GM21528 (cell line): ENCODE results near the gene IGFLR1.
"Not testable (repeated sequence)": the region's sequence is repeated elsewhere in the genome, so short reads cannot be mapped to it uniquely, and the experiment has no call there.

ENCODE experiments used
- ATAC-seq: cut with Tn5 transposase; IDR thresholded peaks from one replicate; pipeline ENCODE4 v1.9.1; 2021; ENCODE audit warnings: mild to moderate bottlenecking, moderate library complexity; ENCODE audit not compliant: unreplicated experiment, low FRiP score

The IGFLR1 gene

GRCh38 chr19:35727053-35727955 lies 14.9 kb downstream of the IGFLR1 start:
- no peak for ATAC-seq

DNA sequence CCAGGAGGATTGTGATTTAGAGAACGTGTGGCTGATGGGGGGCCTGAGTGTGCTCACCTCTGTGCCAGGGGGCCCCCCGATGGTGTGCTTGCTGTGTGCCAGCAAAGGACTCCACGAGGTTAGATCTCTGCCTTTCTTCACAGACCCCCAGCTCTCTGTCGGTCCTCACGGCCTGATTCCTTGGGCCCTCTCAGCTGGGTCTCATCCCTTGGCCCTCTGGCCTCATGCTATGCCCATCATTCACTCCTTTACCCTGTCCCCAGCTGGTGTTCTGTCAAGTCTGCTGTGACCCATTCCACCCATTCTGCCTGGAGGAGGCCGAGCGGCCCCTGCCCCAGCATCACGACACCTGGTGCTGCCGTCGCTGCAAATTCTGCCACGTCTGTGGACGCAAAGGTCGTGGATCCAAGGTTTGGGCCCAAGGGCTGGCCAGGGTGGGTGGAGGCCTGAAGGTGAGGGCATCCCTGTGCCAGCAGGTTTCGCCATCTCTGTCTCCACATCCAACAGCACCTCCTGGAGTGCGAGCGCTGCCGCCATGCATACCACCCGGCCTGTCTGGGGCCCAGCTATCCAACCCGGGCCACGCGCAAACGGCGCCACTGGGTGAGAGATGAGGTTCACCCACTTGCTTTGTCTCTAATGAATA lies 16.9 kb downstream of the IGFLR1 start:
- no peak for ATAC-seq

DNA sequence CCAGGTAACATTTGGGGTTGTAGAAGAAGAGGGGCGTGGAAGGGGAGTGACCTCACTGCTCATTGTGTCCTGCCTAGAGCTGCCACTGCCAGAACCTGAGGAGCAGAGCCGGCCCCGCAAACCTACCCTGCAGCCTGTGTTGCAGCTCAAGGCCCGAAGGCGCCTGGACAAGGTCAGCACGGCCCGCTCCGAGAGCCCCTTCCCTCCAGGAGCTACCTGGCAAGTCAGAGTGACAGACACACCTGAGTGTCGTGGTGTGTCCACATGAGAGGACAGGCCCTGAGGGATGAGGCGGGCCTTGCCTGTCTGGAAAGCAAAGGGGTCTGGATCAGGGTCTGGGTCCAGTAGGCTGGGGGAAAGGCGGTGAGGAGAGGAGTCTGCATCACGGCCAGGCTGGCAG lies 17.7 kb downstream of the IGFLR1 start:
- ATAC-seq = no peak

- not testable (repeated sequence) for ATAC-seq
Measured at GRCh38 chr19:35724132-35724531, 18.1 kb downstream of the IGFLR1 start.

DNA sequence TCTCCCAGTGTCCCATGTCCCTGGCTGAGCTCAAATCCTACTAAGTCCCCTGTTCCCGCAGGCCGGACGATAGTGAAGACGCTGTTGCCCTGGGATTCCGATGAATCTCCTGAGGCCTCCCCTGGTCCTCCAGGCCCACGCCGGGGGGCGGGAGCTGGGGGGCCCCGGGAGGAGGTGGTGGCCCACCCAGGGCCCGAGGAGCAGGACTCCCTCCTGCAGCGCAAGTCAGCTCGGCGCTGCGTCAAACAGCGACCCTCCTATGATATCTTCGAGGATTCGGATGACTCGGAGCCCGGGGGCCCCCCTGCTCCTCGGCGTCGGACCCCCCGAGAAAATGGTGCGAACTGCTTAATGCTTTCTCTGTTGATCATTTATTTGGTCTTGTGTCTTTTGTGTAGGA lies 18.6 kb downstream of the IGFLR1 start:
- ATAC-seq = no peak

DNA sequence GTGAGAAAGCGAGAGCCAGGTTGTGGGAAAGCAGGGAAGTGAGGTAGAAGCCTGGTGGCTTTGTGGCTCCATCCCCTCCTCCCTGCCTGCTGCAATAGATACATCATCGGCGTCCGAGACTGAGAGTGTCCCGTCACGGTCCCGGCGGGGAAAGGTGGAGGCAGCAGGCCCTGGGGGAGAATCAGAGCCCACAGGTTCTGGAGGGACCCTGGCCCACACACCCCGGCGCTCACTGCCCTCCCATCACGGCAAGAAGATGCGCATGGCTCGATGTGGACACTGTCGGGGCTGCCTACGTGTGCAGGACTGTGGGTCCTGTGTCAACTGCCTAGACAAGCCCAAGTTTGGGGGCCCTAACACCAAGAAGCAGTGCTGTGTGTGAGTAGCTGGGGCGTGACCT lies 19.4 kb downstream of the IGFLR1 start:
- no peak for ATAC-seq

- no peak for ATAC-seq
Measured at GRCh38 chr19:35722461-35722860, 19.8 kb downstream of the IGFLR1 start.

- ATAC-seq = no peak
Measured at GRCh38 chr19:35721374-35721773, 20.9 kb downstream of the IGFLR1 start.

GRCh38 chr19:35720648-35721047 lies 21.6 kb downstream of the IGFLR1 start:
- ATAC-seq = no peak

DNA sequence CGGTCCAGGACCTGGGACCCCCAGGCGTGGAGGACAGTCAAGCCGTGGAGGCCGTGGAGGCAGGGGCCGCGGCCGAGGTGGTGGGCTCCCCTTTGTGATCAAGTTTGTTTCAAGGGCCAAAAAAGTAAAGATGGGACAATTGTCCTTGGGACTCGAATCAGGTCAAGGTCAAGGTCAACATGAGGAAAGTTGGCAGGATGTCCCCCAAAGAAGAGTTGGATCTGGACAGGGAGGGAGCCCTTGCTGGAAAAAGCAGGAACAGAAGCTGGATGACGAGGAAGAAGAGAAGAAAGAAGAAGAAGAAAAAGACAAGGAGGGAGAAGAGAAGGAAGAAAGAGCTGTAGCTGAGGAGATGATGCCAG lies 22.1 kb downstream of the IGFLR1 start:
- no peak for ATAC-seq

DNA sequence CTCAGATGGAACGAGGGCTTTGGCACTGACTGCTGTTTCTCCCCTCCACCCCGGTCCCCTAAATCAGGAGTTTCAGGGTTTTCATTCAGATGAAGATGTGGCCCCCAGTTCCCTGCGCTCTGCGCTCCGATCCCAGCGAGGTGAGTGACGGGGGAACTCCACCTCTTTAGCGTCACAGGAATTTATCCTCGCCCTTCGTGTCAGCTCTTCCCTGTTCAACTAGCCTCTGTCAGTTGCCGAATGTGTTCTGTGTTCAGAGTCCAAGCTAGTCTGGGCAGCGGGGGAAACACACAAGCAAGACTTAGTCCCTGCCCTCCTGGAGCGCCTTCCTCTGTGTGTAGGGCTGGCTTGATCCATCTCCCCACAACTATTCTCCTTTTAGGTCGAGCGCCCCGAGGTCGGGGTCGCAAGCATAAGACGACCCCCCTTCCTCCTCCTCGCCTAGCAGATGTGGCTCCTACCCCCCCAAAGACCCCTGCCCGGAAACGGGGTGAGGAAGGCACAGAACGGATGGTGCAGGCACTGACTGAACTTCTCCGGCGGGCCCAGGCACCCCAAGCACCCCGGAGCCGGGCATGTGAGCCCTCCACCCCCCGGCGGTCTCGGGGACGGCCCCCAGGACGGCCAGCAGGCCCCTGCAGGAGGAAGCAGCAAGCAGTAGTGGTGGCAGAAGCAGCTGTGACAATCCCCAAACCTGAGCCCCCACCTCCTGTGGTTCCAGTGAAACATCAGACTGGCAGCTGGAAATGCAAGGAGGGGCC lies 22.7 kb downstream of the IGFLR1 start:
- no peak for ATAC-seq

DNA sequence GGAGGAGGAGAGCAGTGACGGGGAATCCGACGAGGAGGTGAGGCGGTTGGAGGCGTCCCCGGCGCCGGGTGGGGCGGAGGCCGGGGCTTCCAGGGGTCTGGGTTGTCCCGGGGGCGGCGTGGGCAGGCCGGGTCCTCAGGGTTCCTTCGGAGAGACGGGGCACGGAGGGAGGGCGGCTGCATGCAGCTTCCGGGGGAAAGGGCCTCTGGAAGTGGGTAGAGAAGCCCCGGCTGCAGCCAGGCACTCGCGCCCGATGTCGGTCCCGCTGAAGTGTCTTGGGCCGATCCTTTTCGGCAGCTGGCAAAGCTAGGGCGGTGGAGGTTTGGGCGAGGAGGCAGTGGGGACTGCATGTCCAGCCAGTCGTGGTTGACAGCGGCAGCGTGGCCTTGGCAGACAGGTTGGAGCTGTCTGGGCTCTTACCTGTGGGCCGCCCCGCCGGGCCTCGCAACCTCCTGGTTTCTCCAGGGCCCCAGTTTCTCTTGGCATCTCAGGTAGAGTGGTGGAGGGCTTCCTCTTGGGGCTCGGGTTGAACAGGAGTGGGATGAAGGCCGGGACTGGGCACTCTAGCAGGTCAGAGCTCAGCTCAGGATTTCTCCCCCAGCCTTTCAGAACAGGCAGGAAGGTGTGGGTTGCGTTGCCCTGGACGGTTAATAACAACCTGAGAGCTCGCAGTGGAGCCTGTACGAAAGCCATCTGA lies 23.8 kb downstream of the IGFLR1 start:
- peak; percentile 3 for ATAC-seq

DNA sequence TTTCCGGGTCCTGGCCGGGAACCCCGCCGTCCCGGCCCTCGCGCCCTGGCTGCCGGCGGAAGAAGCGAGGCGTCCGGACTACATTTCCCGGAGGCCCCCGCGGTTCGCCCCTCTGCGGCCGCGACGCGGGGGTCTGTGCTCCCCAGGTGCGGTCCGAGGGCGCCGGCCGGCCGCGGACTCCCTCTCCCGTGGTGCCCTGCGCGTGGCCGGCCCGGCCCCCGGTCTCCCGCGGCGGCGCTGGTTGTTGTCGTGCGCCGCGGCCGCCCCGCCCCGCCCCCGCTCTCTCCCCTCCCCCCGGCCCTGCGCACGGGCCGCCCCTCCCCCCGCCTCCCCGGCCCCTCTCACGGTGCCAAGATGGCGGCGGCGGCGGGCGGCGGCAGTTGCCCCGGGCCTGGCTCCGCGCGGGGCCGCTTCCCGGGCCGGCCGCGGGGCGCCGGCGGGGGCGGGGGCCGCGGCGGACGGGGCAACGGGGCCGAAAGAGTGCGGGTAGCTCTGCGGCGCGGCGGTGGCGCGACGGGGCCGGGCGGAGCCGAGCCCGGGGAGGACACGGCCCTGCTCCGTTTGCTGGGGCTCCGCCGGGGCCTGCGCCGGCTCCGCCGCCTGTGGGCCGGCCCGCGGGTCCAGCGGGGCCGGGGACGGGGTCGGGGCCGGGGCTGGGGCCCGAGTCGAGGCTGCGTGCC lies 24.4 kb downstream of the IGFLR1 start, which contains the start of gene KMT2B:
Gene KMT2B (plus strand): TSS at position 339 of the 680 bp plus-strand sequence. CDS start 16 bp downstream, at position 355.
- peak; percentile 1 for ATAC-seq

DNA sequence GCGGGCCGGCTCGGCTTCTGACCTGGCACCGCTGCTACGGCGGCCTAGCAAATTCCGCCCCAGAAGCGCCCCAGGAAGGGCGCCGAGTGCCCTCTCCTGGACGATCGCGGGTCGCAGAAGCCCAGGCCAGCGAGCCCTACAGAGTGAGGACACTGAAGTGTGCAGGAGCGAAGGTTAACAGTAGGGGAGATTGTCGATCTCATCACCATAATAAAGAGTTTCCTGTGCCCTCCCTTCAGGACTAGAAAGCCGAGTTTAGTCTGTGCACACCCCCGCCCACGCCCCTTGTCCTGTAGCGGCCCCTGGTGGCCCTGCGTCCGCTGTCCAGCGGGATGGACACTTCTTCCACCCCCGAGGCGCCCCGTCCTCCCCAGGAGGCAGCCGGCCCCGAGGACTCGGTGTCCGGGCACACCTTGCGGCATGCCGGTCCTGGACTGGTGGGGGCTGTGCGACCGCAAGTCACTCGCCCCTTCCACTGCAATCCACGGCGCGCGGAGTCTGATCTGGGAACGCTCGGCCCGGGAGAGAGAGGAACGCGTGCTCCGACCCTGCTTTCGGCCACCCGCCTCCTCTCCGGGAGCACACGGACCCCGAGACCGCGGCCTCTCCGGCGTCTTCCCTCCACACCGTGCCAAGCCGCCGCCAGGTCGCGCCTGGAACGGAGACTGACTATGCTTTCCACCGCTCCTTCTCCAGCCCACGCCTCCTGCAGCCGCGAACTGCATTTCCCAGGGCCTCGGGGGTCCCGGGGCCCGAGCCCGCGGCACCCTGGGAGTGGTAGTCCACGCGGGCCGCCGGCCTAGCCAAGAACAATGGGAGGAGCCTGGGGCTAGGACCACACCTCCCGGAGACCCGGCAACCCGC lies 25.2 kb downstream of the IGFLR1 start:
- peak; percentile 60 for ATAC-seq

DNA sequence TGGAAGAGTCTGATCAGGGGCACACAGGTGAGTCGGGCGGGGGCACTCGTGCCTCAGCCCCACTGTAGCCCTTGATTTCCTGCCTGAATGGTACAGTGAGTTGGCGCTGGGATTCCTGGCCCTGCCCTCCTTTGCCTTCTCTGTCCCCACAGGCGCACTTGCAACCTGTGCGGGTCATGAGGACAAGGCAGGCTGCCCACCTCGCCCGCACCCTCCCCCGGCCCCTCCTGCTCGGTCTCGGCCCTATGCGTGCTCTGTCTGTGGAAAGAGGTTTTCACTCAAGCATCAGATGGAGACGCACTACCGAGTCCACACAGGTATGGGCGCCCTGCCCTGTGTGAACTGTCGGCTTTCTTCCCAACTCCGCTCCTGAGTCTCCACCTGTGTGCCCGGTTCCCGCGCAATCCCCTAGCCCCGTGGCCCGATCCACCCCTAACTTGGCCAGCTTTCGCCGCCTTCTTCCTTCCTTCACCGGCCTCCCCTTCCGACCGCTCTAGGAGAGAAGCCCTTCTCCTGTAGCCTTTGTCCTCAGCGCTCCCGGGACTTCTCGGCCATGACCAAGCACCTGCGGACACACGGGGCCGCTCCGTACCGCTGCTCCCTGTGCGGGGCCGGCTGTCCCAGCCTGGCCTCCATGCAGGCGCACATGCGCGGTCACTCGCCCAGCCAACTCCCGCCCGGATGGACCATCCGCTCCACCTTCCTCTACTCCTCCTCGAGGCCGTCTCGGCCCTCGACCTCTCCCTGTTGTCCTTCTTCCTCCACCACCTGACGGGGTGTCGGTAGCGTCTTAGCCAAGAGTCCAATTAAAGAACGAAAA lies 26.1 kb downstream of the IGFLR1 start:
- no peak for ATAC-seq

GRCh38 chr19:35715355-35715809 lies 26.9 kb downstream of the IGFLR1 start:
- ATAC-seq = no peak

- ATAC-seq = no peak
Measured at GRCh38 chr19:35714601-35715354, 27.5 kb downstream of the IGFLR1 start.
